ENCODE data around the gene PLEKHG7.

- TF ChIP-seq EZH2 (IDR thresholded peaks at IDR 0.05; ENCODE audit: borderline replicate concordance, insufficient read depth, low read depth, low read length, poor library complexity, severe bottlenecking) (no peak), CTCF (IDR thresholded peaks at IDR 0.05) (no peak)
These were observed 43.2 kb downstream of the PLEKHG7 start for GRCh38 chr12:92745856-92746550.

Data from B cell (primary cell).